Sciatic nerve (tissue), 2 donors: ENCODE measurements around the gene FBXO24. TPM values are rescaled to one million over a fixed set of nuclear protein-coding genes. Genes with fewer than 3 reads are reported as not detected.
"Not testable (repeated sequence)": the region's sequence is repeated elsewhere in the genome, so short reads cannot be mapped to it uniquely, and the experiment has no call there.

Experiments used
- ATAC-seq: fragments of 200-7000 bp; cut with Tn5 transposase; one replicate; pipeline ENCODE4 v1.9.1; 2020; ENCODE audit warnings: mild to moderate bottlenecking, moderate library complexity
- DNase-seq: peaks from one replicate; pipeline ENCODE4 v3.0.0-alpha.2; 2020; ENCODE audit warnings: low spot score
- intact Hi-C: fragments of 100-400 bp; cut with DNase I; formaldehyde crosslinking; loops from one replicate; pipeline ENCODE4 v1.14.2; 2022
- total RNA-seq: library from RNA; stranded (reverse); fragmentation: NEBNext Ultra II Directional; extraction: Animal tissue kit (Norgen Biotek cat#: 25700); gene quantifications from one replicate; pipeline ENCODE4 v1.2.1, GENCODE V29; 2021
- donor health status: DM: no; HTN: no; CAD: no.
- donor health status: DM: no; HTN: no; CAD: no.

FBXO24 gene, protein sequence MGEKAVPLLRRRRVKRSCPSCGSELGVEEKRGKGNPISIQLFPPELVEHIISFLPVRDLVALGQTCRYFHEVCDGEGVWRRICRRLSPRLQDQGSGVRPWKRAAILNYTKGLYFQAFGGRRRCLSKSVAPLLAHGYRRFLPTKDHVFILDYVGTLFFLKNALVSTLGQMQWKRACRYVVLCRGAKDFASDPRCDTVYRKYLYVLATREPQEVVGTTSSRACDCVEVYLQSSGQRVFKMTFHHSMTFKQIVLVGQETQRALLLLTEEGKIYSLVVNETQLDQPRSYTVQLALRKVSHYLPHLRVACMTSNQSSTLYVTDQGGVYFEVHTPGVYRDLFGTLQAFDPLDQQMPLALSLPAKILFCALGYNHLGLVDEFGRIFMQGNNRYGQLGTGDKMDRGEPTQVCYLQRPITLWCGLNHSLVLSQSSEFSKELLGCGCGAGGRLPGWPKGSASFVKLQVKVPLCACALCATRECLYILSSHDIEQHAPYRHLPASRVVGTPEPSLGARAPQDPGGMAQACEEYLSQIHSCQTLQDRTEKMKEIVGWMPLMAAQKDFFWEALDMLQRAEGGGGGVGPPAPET
- total RNA-seq = 1.2 TPM

- intact Hi-C loops = no loop called here
- DNase-seq (peak; percentile 99), ATAC-seq (peak; percentile 95)
Measured at GRCh38 chr7:100586266-100587025, at the start of gene FBXO24. TSS of gene FBXO24 (plus strand) at chr7:100586328. CDS start at chr7:100586626, 298 bp downstream.

DNA sequence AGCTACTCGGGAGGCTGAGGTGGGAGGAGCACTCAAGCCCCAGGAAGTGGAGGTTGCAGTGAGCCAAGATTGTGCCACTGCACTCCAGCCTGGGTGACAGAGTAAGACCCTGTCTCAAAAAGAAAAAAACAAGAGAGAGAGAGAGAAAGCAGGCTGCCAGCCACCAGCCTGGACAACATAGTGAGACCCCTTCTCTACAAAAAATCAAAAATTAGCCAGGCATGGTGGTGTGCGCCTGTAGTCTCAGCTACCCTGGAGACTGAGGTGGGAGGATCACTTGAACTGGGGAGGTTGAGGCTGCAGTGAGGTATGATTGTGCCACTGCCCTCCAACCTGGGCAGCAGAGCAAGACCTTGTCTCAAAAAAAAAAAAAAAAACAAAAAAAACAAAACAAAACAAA is 49.4 kb upstream of the FBXO24 start:
- ATAC-seq, DNase-seq: not testable (repeated sequence)
- intact Hi-C loops = loop anchor here (2.0 kb wide), 1 partner anchor 72 kb away; no protein-coding TSS in a partner anchor

DNA sequence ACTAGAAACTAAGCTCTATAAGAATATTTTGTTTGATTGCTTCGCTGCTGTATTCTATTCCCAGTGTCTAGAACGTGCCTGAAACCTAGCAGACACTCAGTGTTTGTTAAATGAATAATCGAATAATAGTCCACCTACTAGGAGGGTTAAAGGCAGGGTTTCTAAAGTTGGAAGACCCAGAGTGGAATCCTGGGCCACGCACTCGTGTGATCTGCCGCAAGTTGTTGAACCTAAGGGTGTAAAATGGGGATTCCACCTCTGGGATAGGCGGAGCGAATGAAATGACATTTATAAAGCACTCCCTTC is 47.8 kb upstream of the FBXO24 start:
- DNase-seq (no peak), ATAC-seq (no peak)
- intact Hi-C loops = no loop called here

DNA sequence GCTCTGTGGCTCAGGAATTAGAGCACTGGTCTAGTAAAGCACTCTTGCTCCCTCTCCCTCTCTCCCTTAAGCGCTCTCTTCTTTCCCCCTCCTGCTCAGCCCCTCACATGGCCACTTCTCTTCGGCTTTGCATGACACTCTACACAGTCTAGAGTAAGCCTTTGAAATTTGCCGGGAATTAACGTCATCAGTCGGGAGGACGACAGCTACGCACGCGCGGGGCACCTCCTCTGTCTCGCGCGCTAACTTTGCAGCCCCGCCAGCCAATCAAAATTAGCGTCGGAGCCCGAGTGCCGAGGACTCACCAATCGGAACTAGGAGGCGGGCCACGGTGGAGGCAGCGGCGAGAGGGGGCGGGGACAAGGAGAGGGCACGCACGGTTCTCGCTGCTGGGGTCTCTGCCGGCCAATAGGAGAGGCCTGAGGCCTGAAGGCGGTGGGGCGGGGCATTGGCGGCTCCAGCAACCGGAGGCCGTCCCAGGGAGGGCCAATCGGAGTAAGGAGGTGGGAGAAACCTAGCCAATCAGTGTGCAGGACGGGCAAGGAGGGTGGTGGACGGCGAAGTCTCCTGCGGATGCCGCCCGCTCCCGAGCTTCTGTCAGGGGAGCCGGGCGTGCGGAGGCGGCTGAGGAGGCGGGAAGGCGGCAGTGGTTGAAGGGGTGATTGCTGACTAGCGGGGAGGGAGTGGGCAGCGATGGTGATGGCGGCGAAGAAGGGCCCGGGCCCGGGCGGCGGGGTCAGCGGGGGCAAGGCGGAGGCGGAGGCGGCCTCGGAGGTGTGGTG is 47.3 kb upstream of the FBXO24 start, which contains the start of gene AGFG2:
Gene AGFG2, plus strand, starts transcription at position 550 of the 782 bp plus-strand sequence. Its CDS starts 144 bp downstream, at position 694.
- ATAC-seq = peak; percentile 99
- intact Hi-C loops = no loop called here
- peak; percentile 100 for DNase-seq

DNA sequence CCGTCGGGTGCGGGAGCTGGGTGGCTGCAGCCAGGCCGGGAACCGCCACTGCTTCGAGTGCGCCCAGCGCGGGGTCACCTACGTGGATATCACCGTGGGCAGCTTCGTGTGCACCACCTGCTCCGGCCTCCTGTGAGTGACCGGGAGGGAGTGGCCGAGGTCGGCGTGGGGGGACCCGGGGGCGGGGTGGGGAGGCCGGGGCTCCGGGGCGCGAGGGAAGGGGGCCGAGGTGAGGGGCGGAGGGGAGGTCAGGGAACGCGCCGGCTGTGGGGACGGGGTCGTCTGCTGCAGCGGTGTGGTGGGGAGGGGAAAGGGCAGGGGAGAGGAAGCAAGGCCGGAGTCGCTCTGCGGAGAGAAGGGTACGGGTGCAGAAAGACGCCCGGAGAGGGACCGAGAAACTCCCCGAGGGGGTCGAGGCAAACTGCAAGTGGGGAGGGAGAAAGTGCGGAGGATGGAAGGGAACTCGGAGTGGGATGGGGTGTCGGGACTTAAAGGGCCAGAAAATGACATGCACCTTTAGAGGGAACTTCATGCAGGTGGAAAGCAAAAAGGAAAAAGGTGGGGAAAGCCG is 46.6 kb upstream of the FBXO24 start:
- ATAC-seq (no peak), DNase-seq (no peak)
- intact Hi-C loops = no loop called here

DNA sequence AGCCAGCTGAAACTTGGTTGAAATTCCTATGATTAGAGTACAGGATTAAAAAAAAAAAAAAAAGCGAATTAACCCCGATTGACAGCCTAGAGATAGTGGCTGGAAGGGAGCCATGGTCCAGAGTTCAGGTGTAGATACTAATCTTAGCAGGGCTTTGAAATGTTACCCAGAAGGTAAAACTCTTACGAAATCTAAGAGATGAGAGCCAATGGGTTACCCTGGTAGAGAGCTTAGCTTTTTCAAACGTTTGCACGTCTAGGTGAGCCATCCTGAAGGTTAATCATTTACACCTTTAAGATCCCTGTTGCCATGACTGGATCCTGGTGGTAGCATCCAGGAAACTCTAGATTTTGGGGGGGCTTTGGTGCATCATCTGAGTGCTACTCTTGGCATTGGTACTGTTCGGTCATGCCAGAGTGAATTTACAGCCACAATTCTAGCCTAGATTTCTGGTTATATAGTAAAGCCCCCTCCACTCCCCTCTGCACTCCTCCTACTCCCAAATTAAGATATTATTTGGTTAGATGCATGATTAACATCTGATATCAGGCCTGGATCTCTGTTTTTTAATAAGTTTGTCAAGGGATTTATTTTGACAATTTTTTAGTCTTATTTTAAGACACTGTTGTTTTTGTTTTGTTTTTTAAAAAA is 45.9 kb upstream of the FBXO24 start:
- no peak for DNase-seq
- no peak for ATAC-seq
- intact Hi-C loops = no loop called here

GRCh38 chr7:100541309-100541708 is 44.8 kb upstream of the FBXO24 start:
- DNase-seq, intact Hi-C loops, ATAC-seq: not testable (repeated sequence)

DNA sequence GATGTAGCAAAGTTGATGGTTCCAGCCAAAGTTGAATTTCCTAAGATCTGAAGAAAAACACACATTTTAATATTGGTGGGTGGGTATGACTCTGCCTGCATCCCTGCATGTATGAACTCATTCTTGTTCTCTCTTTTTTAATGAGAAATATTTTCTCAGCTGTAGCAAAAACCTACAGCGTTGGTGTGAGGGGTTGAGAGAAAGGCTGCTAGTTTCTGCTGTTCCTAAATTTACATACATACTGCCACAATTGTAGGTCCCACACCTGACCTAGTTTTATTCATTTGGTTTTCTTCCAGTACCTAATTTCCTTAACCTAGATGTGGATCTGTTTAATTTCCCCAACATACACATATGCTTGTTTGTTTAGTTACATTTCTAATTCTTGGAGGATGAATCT is 42.5 kb upstream of the FBXO24 start:
- intact Hi-C loops = no loop called here

DNA sequence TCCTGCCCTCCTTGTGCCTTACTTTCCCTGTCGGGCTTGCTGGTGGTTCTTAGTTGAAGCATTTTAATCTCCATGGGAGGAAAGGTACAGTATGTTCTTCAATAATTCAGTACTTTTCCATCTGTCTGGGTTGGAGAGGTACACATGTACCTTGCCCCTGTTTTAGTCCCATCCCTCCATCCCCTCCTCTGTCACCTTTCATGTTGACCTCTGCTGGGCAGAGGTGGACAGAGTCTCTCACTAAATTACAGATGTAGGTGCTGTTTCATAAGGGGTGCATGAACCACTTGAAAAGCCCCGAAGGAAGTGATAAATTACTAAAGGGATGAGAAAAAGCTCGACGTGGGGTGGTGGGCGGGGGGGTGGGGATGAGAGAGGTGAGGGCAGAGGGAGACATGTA is 41.7 kb upstream of the FBXO24 start:
- DNase-seq (no peak), ATAC-seq (no peak)
- intact Hi-C loops = no loop called here

More for the DNA sequence above, 42.5 kb upstream of the FBXO24 start:
- DNase-seq (no peak), ATAC-seq (no peak)

- intact Hi-C loops = no loop called here
- ATAC-seq (peak; percentile 63), DNase-seq (no peak)
Measured at GRCh38 chr7:100544967-100545359, 41.2 kb upstream of the FBXO24 start.

- peak; percentile 86 for ATAC-seq
- intact Hi-C loops = no loop called here
- no peak for DNase-seq
Measured at GRCh38 chr7:100545360-100546128, 40.6 kb upstream of the FBXO24 start.

DNA sequence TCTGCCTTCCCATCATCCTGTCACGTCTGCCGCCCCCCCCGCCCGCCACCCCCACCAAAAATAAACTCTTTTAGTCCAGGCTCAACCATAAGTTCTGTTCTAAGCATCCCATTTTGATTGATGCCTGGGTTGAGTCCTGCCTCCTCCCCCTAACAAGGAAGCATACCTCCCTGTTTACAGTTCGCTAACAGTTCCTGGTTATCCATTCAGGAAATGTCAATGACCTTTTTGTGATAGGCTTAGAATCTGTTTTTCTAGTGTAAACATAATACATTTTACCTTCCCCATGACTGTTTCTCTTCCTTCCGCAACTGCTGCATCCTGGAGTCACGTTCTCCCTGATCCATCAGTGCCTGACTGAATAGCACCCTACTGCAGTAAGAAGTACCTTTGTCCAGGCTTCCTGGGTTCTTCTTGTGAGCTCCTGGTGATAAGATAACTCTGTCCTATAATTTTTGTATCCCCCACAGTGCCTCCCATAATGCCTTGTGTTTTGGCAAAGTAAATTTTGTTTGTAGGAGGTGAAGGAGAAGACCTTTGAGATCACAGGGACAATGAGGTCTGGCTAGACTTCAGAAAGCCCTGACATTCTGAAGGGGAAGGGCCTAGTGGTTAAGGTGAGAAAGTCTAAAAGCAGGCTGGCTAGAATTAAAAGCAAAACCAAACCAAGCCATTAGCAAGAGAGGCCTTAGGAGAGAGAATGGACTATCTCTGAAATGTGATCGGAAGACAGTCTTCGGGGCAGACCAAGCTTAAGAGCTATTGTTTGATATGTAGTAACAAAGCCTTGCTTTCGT is 39.8 kb upstream of the FBXO24 start:
- intact Hi-C loops = no loop called here
- peak; percentile 20 for ATAC-seq
- DNase-seq = no peak

DNA sequence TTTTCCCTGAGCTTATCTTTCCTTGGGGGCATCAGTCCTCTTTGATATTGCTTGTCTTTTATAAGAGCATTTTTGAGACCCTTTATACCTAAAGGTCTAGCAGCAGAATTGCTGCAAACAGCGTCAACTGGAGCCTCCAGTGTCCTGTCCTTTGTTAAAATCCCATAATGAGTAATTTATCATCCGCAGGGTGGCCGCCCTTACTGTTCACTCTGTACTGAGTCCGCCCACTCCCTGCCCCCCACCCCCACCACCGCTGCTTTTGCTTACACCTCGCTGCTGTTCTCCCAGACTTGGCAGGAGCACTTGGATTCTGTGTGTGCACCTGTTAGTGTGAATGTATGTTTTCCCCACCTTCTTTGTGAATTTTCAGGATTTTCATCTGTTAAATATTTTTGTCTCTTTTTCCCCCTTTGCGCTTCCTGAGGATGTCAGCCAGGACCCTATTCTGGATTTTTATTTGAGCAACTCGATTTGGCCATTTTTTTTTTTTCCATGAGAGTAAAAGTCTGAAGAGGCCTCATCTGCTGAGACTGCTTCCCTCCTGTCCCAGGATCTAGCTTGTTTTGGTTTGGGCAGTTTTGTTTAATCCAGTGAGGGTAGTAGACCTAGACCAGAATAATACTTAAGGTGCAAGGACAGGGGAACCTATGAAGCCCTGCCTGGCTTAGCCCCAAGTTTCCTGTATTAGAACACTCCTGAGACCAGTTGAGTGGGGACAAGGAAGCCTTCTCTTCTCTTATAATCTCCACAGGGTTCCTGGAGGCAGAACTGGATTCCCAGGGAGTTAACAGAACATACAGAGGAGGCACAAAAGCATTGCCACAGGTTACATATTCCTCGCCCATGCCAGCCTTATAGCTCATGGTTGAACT is 39.0 kb upstream of the FBXO24 start:
- ATAC-seq (no peak), DNase-seq (no peak)
- intact Hi-C loops = no loop called here

GRCh38 chr7:100547872-100548271 is 38.3 kb upstream of the FBXO24 start:
- intact Hi-C loops = no loop called here
- DNase-seq (no peak), ATAC-seq (no peak)

GRCh38 chr7:100548446-100548845 is 37.7 kb upstream of the FBXO24 start:
- DNase-seq, intact Hi-C loops, ATAC-seq: not testable (repeated sequence)

GRCh38 chr7:100552532-100552931 is 33.6 kb upstream of the FBXO24 start:
- no peak for DNase-seq
- intact Hi-C loops = no loop called here
- ATAC-seq = no peak
